ENCODE measurements around the gene PLAC9. TPM values are rescaled to one million over a fixed set of nuclear protein-coding genes. Genes with fewer than 3 reads are reported as not detected.

Gene PLAC9
- total RNA-seq, 2 donors from 2014 or later = 25.5 to 36.3 TPM

- H3K9me3 ChIP-seq = no peaks in the 10 kb centered on the region
- H3K36me3 ChIP-seq = peaks cover 77% of the 10 kb centered on the region
- H3K4me3 ChIP-seq = no peak overlapping the region
- TF ChIP-seq CTCF (IDR thresholded peaks at IDR 0.05) = no peak
- H3K4me1 ChIP-seq = peaks cover 0 to 47% of the 10 kb centered on the region in 2 donors
- DNase-seq (ENCODE audit: low spot score) = peak; percentile 94
- peak overlapping the region; percentile 85 to 86 for H3K27ac ChIP-seq
- no peaks in the 10 kb centered on the region for H3K27me3 ChIP-seq
Observed at GRCh38 chr10:80158598-80159127, 26.1 kb downstream of the PLAC9 start.

- Histone ChIP-seq H3K4me3 (no peak overlapping the region), H3K36me3 (peaks cover 78% of the 10 kb centered on the region), H3K27ac (peak overlapping the region; percentile 85 to 86), H3K4me1 (peaks cover 0 to 54% of the 10 kb centered on the region in 2 donors), H3K27me3 (no peaks in the 10 kb centered on the region), H3K9me3 (no peaks in the 10 kb centered on the region)
- DNase-seq (ENCODE audit: low spot score) = no peak
- no peak for TF ChIP-seq CTCF (IDR thresholded peaks at IDR 0.05)
Observed at GRCh38 chr10:80159166-80159873, 26.8 kb downstream of the PLAC9 start.

GRCh38 chr10:80160361-80161320 lies 28.1 kb downstream of the PLAC9 start:
- peaks cover 0 to 67% of the 10 kb centered on the region in 2 donors for H3K4me1 ChIP-seq
- no peak for TF ChIP-seq CTCF (IDR thresholded peaks at IDR 0.05)

GRCh38 chr10:80161321-80162083 lies 29.0 kb downstream of the PLAC9 start:
- TF ChIP-seq CTCF (IDR thresholded peaks at IDR 0.05) = peak in 1 of 2 donors; percentile 18
- peaks cover 0 to 74% of the 10 kb centered on the region in 2 donors for H3K4me1 ChIP-seq
- H3K36me3 ChIP-seq = peaks cover 78% of the 10 kb centered on the region
- no peak overlapping the region for H3K4me3 ChIP-seq
- DNase-seq (ENCODE audit: low spot score) = no peak
- no peaks in the 10 kb centered on the region for H3K27me3 ChIP-seq
- no peaks in the 10 kb centered on the region for H3K9me3 ChIP-seq
- peak overlapping the region; percentile 85 to 86 for H3K27ac ChIP-seq

More at GRCh38 chr10:80160361-80161320, 28.1 kb downstream of the PLAC9 start:
- Histone ChIP-seq H3K9me3 (no peaks in the 10 kb centered on the region), H3K4me3 (no peak overlapping the region), H3K36me3 (peaks cover 78% of the 10 kb centered on the region), H3K27ac (peak overlapping the region; percentile 85 to 86), H3K27me3 (no peaks in the 10 kb centered on the region)
- no peak for DNase-seq (ENCODE audit: low spot score)

- no peak for TF ChIP-seq CTCF (IDR thresholded peaks at IDR 0.05)
- H3K36me3 ChIP-seq = peaks cover 71% of the 10 kb centered on the region
- peak overlapping the region; percentile 54 to 68 for H3K27ac ChIP-seq
- no peaks in the 10 kb centered on the region for H3K9me3 ChIP-seq
- H3K27me3 ChIP-seq = no peaks in the 10 kb centered on the region
- H3K4me3 ChIP-seq = no peak overlapping the region
- H3K4me1 ChIP-seq = peaks cover 0 to 78% of the 10 kb centered on the region in 2 donors
- DNase-seq (ENCODE audit: low spot score) = peak; percentile 81
Observed at GRCh38 chr10:80163741-80164341, 31.3 kb downstream of the PLAC9 start.
